K562 (cell line): Measurements from ENCODE around the gene RPS6KA2. TPM values are rescaled to one million over a fixed set of nuclear protein-coding genes. Genes with fewer than 3 reads are reported as not detected.

Experiments used
- ARID4B ChIP-seq: sonication (generic); formaldehyde crosslinking; IDR thresholded peaks from 2 replicates; pipeline ENCODE4 v1.8.0; 2022; ENCODE audit warnings: mild to moderate bottlenecking, missing genetic modification reagents
- ESRRB ChIP-seq: fragments of 250-450 bp; sonication (Bioruptor Pico); IDR thresholded peaks from 2 replicates; pipeline ENCODE4 v1.5.0; 2020; ENCODE audit warnings: mild to moderate bottlenecking, moderate library complexity, borderline replicate concordance
- FOXA1 ChIP-seq: fragments of 450-650 bp; IDR thresholded peaks from 2 replicates; pipeline ENCODE4 v1.6.1; 2016; ENCODE audit warnings: mild to moderate bottlenecking, borderline replicate concordance
- GTF2A2 ChIP-seq: IDR thresholded peaks from 2 replicates; pipeline ENCODE4 v1.6.1; 2016; ENCODE audit warnings: mild to moderate bottlenecking, missing genetic modification characterization, missing compliant biosample characterization
- L3MBTL2 ChIP-seq: fragments of 450-650 bp; IDR thresholded peaks from 2 replicates; pipeline ENCODE4 v1.6.1; 2016; ENCODE audit warnings: mild to moderate bottlenecking, moderate library complexity
- MLX ChIP-seq, 2 experiments: fragments of 450-650 bp in 1 of 2; sonication (generic) in 1 of 2; formaldehyde crosslinking; conservative IDR thresholded peaks; 2 replicates each; pipeline versions ENCODE4 v1.4.0 to v1.8.1; 2020 to 2022; ENCODE audit warnings: mild to moderate bottlenecking in 1 of 2, missing genetic modification reagents in 1 of 2
- MYC ChIP-seq, 2 experiments: fragments of 250-450 bp in 1 of 2; sonication (Bioruptor Pico) in 1 of 2; IDR thresholded peaks; 2 replicates each; pipeline versions ENCODE4 v1.5.1 to v1.6.1; 2012 to 2021; ENCODE audit warnings: low read depth in 2 of 2, borderline replicate concordance in 1 of 2, improper control_type of control experiment in 1 of 2, low read length in 1 of 2, mild to moderate bottlenecking in 1 of 2, moderate library complexity in 1 of 2
- NFXL1 ChIP-seq: fragments of 450-650 bp; formaldehyde crosslinking; IDR thresholded peaks from 2 replicates; pipeline ENCODE4 v1.4.0; 2021; ENCODE audit warnings: mild to moderate bottlenecking
- PYGO2 ChIP-seq: fragments of 450-650 bp; IDR thresholded peaks from 2 replicates; pipeline ENCODE4 v1.6.1; 2016; ENCODE audit warnings: mild to moderate bottlenecking, missing genetic modification characterization, moderate library complexity, missing compliant biosample characterization
- RREB1 ChIP-seq: fragments of 250-450 bp; sonication (Bioruptor Pico); IDR thresholded peaks from 2 replicates; pipeline ENCODE4 v1.4.0; 2020
- RUNX1 ChIP-seq: sonication (generic); IDR thresholded peaks from 2 replicates; pipeline ENCODE4 v1.6.1; 2016; ENCODE audit warnings: antibody characterized with exemption, low read depth
- SIRT6 ChIP-seq: IDR thresholded peaks from one replicate; pipeline ENCODE4 v1.6.1; 2012; ENCODE audit warnings: low read depth, mild to moderate bottlenecking, control low read depth, inconsistent platforms, low read length, moderate library complexity
- SMAD3 ChIP-seq: fragments of 450-650 bp; formaldehyde crosslinking; conservative IDR thresholded peaks from 2 replicates; pipeline ENCODE4 v1.4.0; 2020; ENCODE audit warnings: mild to moderate bottlenecking
- ZNF174 ChIP-seq: fragments of 250-450 bp; sonication (Bioruptor Pico); IDR thresholded peaks from 2 replicates; pipeline ENCODE4 v1.4.0; 2020; ENCODE audit warnings: mild to moderate bottlenecking
- ZNF408 ChIP-seq: fragments of 250-450 bp; sonication (Bioruptor Pico); IDR thresholded peaks from 2 replicates; pipeline ENCODE4 v1.4.0; 2020; ENCODE audit warnings: low read depth, mild to moderate bottlenecking, moderate library complexity
- ZNF57 ChIP-seq: fragments of 450-650 bp; formaldehyde crosslinking; IDR thresholded peaks from 2 replicates; pipeline ENCODE4 v1.4.0; 2020; ENCODE audit warnings: mild to moderate bottlenecking, moderate library complexity
- ZNF780A ChIP-seq: fragments of 250-450 bp; sonication (Bioruptor Pico); IDR thresholded peaks from 2 replicates; pipeline ENCODE4 v1.5.0; 2021; ENCODE audit warnings: mild to moderate bottlenecking
- polyA plus RNA-seq, 8 experiments: library from polyadenylated mRNA; depleted of rRNA in 4 of 8; stranded (reverse) in 5 of 8; unstranded in 3 of 8; fragments of >200 nt; fragmentation: Nextera tagmentation in 2 of 8; fragmentation: Illumina TruSeq in 1 of 8; extraction: Ambion mirVana in 2 of 8; extraction: Trizol in 1 of 8; gene quantifications; 2 replicates each; pipeline versions ENCODE4 v1.2.1 to v1.2.3, GENCODE V29; 2011 to 2014; ENCODE audit warnings: inconsistent platforms in 1 of 8, missing spikeins in 1 of 8
- total RNA-seq, 7 experiments: library from RNA; depleted of rRNA in 6 of 7; stranded (reverse); fragments of >200 nt in 6 of 7; fragmentation: Illumina TruSeq in 2 of 7; extraction: Trizol in 2 of 7; gene quantifications; 2 replicates each; pipeline versions ENCODE4 v1.2.1 to v1.2.3, GENCODE V29; 2011 to 2021; ENCODE audit warnings: low replicate concordance in 1 of 7

RPS6KA2 gene
- total and polyA plus RNA-seq, 9 of the 15 experiments (the other 6 are each of a cell fraction or from before 2014, with no cell fraction given), result 0.29 to 1.00 (median 0.53) TPM

DNA sequence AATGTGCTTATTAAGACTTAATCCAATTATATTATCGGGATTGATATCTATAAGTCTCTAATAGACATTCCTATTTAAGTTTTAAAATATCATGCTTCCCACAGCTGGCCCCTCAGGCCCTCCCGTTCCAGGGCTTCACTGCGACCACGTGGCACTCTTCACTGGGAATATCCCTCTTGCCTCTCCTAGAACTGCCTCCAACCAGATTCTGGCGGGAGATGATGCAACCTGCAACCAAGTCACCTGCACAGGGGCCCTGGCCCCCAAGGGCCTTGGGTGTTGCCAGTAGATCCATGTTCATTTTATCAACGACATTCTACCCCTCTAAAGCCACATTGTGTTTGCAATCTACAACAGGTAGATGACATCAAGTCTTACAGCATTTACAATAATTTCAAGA, 22.1 kb downstream of the RPS6KA2 start (continued):
- TF ChIP-seq NFXL1 (CRISPR knock-in tag) (no peak), ZNF408 (CRISPR knock-in tag) (no peak), FOXA1 (no peak), PYGO2 (tag) (no peak), L3MBTL2 (peak; percentile 84), RREB1 (CRISPR knock-in tag) (no peak), ZNF174 (CRISPR knock-in tag) (no peak), MYC (IDR thresholded peaks at IDR 0.05; ENCODE audit: low read depth, low read length) (0 out of 2 replicates have a peak, but pooled peaks have one; percentile 17), MYC (CRISPR knock-in tag; IDR thresholded peaks at IDR 0.05; ENCODE audit: borderline replicate concordance, low read depth) (no peak), RUNX1 (no peak), SIRT6 (no peak), GTF2A2 (tag) (no peak), MLX (CRISPR knock-in tag; conservative IDR thresholded peaks at IDR 0.05) (no peak), ZNF57 (CRISPR knock-in tag) (no peak), SMAD3 (no peak), ESRRB (CRISPR knock-in tag) (no peak), ZNF780A (CRISPR knock-in tag) (no peak), ARID4B (no peak)
